Measurements from ENCODE around the gene DRC7. TPM values are rescaled to one million over a fixed set of nuclear protein-coding genes. Genes with fewer than 3 reads are reported as not detected.

Gene DRC7
- total RNA-seq, 1 donor: not detected

DNA sequence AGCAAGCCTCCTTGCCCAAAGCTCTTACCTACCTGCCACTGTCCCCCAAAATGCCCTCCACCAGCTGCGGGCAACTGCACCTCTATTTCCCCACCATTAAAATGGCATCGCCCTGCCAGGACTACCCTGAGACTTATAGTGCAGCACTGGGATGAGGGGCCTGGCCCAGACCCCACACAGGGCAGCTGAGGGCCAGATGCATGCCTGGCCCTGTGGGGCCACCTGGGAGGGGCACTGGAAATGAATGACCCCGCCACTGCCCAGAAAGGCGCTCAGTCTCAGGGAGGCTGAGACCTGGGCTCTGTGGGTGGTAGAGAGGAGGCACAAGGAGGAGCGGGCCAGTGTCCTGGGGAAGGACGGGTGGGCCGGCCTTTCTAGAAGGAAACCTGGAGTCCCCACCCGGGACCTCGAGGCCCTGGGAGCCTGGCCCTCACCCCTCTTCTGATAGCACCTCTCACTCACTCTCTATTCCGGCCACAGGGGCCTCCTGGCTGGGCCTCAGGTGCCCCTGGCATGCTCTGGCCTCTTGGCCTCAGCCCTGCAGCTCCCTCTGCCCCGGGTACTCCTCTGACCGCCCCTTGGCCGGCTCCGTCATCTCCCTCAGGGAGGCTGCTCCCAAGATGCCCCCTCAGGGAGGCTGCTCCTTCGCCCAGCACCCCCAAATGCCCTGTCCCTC, 67.9 kb downstream of the DRC7 start:
- no peak overlapping the region for H3K4me3 ChIP-seq (ENCODE audit: low read depth, low read length)
- TF ChIP-seq, protein P1, sequence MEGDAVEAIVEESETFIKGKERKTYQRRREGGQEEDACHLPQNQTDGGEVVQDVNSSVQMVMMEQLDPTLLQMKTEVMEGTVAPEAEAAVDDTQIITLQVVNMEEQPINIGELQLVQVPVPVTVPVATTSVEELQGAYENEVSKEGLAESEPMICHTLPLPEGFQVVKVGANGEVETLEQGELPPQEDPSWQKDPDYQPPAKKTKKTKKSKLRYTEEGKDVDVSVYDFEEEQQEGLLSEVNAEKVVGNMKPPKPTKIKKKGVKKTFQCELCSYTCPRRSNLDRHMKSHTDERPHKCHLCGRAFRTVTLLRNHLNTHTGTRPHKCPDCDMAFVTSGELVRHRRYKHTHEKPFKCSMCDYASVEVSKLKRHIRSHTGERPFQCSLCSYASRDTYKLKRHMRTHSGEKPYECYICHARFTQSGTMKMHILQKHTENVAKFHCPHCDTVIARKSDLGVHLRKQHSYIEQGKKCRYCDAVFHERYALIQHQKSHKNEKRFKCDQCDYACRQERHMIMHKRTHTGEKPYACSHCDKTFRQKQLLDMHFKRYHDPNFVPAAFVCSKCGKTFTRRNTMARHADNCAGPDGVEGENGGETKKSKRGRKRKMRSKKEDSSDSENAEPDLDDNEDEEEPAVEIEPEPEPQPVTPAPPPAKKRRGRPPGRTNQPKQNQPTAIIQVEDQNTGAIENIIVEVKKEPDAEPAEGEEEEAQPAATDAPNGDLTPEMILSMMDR (IDR thresholded peaks at IDR 0.05; ENCODE audit: insufficient read depth, low read depth, low read length): no peak
- DNase-seq (ENCODE audit: low read depth): no peak

DNA sequence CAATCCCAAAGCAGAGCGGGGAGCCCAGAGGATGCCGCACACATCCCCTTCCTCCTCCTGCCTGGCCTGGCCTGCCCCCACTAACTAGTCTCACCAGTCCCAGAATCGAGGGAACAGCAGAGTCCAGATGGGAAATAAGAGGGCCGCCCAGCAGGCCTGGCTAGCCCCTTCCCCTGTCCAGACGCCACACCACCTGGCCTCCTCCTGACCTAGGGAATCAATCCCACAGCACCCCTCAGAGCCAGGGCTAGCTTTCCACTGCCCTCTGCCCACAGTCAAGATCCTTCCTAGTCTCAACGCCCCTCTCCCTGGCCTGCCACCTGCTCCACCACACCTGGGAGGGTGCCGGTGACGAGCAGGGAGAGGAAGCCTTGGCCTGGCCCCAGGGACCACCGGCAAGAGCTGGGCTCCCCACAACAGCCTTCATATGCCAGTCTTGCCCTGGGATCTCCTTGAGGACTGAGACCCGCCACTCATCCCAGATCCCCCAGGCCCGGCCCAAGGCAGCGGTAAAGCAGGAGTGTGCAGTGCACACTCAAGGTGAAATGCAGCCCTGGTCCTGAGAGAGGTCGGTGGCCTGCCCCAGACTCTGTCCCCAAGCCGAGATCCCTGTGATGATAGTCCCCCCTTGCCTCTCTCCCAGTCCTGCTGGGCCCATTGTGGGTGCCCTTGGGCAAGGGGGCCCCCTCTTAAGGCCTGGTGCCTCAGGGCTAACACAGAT, 68.8 kb downstream of the DRC7 start:
- no peak overlapping the region for H3K4me3 ChIP-seq (ENCODE audit: low read depth, low read length)
- no peak for DNase-seq (ENCODE audit: low read depth)
- TF ChIP-seq, protein P1 (IDR thresholded peaks at IDR 0.05; ENCODE audit: insufficient read depth, low read depth, low read length): no peak

DNA sequence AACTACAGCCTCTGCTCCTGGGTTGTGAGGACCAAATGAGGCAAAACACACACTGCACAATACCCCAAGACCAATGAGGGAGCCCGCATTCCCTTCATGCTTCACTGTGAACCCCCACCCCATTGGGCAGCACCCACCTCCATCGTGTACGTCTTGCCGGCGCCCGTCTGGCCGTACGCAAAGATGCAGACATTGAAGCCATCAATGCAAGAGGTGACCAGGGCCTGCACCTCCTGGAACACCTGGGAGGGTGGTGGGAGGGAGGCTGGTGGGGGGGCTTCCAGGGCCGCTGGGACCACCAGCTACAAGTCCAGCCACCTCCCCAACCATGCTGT, 69.4 kb downstream of the DRC7 start:
- TF ChIP-seq, protein P1 (IDR thresholded peaks at IDR 0.05; ENCODE audit: insufficient read depth, low read depth, low read length): no peak
- DNase-seq (ENCODE audit: low read depth): no peak
- H3K4me3 ChIP-seq (ENCODE audit: low read depth, low read length): no peak overlapping the region

DNA sequence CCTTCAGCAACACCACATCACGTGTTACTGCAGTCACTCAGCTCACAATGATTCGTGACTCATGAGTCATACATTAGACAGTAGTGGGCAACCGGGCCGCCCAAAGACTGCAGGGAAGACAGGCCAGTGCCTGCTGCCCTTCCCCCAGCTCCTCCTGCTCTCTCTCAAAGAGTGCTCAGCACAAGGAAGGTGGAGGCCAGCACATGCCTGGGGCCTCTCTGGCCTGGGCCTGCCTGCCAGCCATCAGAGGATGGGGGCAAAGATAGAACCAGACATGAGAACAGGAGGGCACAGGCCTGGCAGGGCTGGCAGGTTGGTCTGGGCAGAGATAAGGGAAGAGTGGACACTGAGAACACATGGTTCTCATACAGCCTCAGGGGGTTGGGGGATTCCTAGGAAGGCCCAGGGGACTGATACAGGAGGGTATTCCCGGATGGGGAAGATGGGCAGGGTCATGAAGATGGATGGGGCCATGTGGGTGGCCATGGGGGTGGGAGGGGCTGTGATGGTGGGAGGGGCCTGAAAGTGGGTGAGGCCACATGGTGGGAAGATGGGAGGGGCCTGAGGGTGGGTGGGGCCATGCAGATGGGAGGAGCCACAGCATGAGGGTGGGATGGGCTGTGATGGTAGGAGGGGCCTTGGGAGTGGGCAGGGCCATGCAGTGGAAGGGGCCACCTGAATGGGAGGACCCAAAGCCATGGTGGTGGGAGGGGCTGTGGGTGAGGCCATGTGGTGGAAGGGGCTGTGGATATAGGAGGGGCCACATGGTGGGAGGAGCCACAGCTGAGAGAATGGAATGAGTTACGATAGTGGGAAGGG, 69.9 kb downstream of the DRC7 start:
- H3K4me3 ChIP-seq (ENCODE audit: low read depth, low read length): no peak overlapping the region
- TF ChIP-seq, protein P1 (IDR thresholded peaks at IDR 0.05; ENCODE audit: insufficient read depth, low read depth, low read length): no peak

DNA sequence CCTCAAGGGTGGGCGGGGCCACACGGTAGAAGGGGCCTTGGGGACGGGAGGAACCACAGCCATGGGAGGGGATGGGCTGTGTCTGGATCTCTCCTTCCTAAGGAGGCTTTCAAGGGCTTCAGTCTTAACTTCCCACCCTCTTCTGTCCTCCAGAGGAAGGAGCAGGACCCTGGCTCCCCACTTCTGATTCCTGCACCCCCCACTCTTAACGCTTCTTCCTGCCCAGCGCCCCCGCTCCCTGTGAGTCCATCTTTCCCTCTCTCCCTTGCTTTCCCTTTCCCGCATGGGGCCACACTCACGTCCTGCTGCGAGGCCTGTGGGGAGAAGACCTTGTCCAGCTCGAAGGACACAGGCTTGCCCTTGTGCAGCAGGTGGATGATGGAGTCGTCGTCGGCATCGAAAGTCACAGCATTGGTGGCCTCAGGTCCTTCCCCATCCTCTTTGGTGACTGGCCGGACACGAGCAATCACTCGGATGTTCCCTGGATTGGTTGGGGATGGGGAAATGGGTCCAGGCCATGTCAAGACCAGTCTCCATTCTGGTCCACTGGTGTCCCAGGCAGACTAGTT, 70.6 kb downstream of the DRC7 start:
- H3K4me3 ChIP-seq (ENCODE audit: low read depth, low read length): no peak overlapping the region
- TF ChIP-seq, protein P1 (IDR thresholded peaks at IDR 0.05; ENCODE audit: insufficient read depth, low read depth, low read length): no peak
- no peak for DNase-seq (ENCODE audit: low read depth)

More for the DNA sequence above, 69.9 kb downstream of the DRC7 start:
- DNase-seq (ENCODE audit: low read depth): peak; percentile 71

DNA sequence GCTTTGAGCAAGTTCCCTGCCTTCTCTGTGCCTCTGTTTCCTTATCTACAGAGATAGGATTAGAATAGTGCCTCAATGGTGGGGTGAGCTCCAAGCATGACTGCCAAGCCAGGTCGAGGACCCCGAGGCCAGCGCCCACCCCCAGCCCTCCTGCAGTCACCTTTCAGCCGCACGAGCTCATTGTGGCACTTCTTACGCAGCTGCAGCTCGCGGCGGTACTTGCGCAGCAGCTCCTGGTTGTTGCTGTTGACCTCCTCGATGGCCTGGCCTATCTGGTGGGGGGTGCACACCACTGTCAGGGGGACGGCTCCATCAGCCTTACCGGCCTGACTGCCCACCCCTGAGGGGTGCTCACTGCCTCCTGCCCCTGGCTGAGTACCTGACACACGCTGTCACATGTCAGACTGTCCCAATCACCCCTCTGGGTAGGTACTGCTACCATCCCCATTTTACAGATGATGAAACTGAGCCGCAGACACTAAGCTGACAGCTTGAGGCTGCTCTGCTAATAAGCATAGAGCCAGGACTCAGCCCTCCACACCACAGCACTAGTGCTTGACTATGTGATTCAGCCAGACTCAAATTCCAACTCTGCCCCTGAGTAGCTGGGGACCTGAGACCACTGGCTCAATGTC, 72.2 kb downstream of the DRC7 start:
- H3K4me3 ChIP-seq (ENCODE audit: low read depth, low read length): no peak overlapping the region
- no peak for DNase-seq (ENCODE audit: low read depth)
- TF ChIP-seq, protein P1 (IDR thresholded peaks at IDR 0.05; ENCODE audit: insufficient read depth, low read depth, low read length): no peak

Data from fibroblast of villous mesenchyme (primary cell).